ENCODE measurements around the gene PSRC1.

GRCh38 chr1:109307274-109308021 is 24.5 kb upstream of the PSRC1 start:
- TF ChIP-seq, protein P1, sequence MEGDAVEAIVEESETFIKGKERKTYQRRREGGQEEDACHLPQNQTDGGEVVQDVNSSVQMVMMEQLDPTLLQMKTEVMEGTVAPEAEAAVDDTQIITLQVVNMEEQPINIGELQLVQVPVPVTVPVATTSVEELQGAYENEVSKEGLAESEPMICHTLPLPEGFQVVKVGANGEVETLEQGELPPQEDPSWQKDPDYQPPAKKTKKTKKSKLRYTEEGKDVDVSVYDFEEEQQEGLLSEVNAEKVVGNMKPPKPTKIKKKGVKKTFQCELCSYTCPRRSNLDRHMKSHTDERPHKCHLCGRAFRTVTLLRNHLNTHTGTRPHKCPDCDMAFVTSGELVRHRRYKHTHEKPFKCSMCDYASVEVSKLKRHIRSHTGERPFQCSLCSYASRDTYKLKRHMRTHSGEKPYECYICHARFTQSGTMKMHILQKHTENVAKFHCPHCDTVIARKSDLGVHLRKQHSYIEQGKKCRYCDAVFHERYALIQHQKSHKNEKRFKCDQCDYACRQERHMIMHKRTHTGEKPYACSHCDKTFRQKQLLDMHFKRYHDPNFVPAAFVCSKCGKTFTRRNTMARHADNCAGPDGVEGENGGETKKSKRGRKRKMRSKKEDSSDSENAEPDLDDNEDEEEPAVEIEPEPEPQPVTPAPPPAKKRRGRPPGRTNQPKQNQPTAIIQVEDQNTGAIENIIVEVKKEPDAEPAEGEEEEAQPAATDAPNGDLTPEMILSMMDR (IDR thresholded peaks at IDR 0.05; ENCODE audit: low read depth, low read length): no peak
- TF ChIP-seq POLR2A (IDR thresholded peaks at IDR 0.05; ENCODE audit: extremely low read depth, insufficient read length) (no peak), MYC (IDR thresholded peaks at IDR 0.05; ENCODE audit: low read depth, low read length) (no peak)
- TF ChIP-seq, protein P2, sequence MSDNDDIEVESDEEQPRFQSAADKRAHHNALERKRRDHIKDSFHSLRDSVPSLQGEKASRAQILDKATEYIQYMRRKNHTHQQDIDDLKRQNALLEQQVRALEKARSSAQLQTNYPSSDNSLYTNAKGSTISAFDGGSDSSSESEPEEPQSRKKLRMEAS (IDR thresholded peaks at IDR 0.05; ENCODE audit: low read depth, low read length): no peak

All from NB4 (cell line).